Colonic mucosa (tissue), 4 donors: Measurements from ENCODE around the gene AMZ1. TPM values are rescaled to one million over a fixed set of nuclear protein-coding genes. Genes with fewer than 3 reads are reported as not detected.
A peak's percentile ranks its signal among the peaks of the same experiment; 100 is the strongest.

ENCODE experiments used
- DNase-seq: peaks from one replicate; pipeline ENCODE4 v3.0.0-alpha.2; 2020
- H3K27ac ChIP-seq: fragments of 200-600 bp; one replicate; pipeline ENCODE4 v1.8.0; 2021
- H3K27me3 ChIP-seq: fragments of 200-600 bp; one replicate; pipeline ENCODE4 v1.8.0; 2021
- H3K36me3 ChIP-seq: fragments of 200-600 bp; one replicate; pipeline ENCODE4 v1.8.0; 2021
- H3K4me1 ChIP-seq: fragments of 200-600 bp; one replicate; pipeline ENCODE4 v1.8.0; 2021; ENCODE audit warnings: mild to moderate bottlenecking
- H3K4me3 ChIP-seq: fragments of 200-600 bp; one replicate; pipeline ENCODE4 v1.8.0; 2021
- H3K9ac ChIP-seq, 2 donors: one replicate each; pipeline ENCODE4 v1.7.0; 2013; ENCODE audit warnings: control low read depth in 2 of 2, low read depth in 2 of 2, low read length in 2 of 2
- H3K9me3 ChIP-seq: fragments of 200-600 bp; one replicate; pipeline ENCODE4 v1.8.0; 2021
- CTCF ChIP-seq: fragments of 200-600 bp; IDR thresholded peaks from one replicate; pipeline ENCODE4 v1.8.0; 2022; ENCODE audit warnings: antibody characterized with exemption, mild to moderate bottlenecking
- intact Hi-C: fragments of 100-400 bp; cut with DNase I; formaldehyde crosslinking; loops from one replicate; pipeline ENCODE4 v1.14.1; 2022
- total RNA-seq, 2 donors: library from RNA; stranded (reverse); fragmentation: NEBNext Ultra II Directional in 1 of 2; extraction: Animal tissue kit (Norgen Biotek cat#: 25700) in 1 of 2; gene quantifications; one replicate each; pipeline ENCODE4 v1.2.1, GENCODE V29; 2021
- donor health status: healthy.
- donor health status: DM: no; HTN: no; CAD: no.
- donor health status: DM: no; HTN: no; CAD: no.

Gene AMZ1
- total RNA-seq, 2 donors from 2014 or later = 0.08 TPM; not detected in 1

DNA sequence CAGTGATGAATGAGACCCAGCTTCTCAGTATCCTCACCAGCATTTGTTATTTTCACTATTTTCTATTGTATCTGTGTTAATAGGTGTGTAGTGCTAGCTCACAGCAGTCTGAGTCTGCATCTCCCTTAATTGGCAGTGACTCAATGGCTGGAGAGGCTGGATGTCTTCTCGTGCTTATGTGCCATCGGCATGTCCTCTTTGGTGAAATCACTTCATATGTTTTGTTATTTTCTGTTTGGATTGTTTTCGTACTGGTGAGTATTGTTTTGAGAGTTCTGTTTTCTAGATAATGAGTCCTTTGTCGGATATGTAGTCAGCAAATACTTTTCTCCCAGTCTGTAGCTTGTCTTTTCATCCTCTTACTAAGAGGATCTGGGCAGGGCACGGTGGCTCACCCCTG, 66.1 kb downstream of the AMZ1 start:
- Histone ChIP-seq H3K27me3 (no peaks in the 10 kb centered on the region), H3K4me3 (no peak overlapping the region), H3K9me3 (no peaks in the 10 kb centered on the region), H3K27ac (no peak overlapping the region), H3K4me1 (peaks cover 5% of the 10 kb centered on the region), H3K36me3 (no peaks in the 10 kb centered on the region), H3K9ac (no peak overlapping the region)
- no peak for TF ChIP-seq CTCF
- intact Hi-C loops = no loop called here
- no peak for DNase-seq

GRCh38 chr7:2754912-2755311, 66.9 kb downstream of the AMZ1 start:
- no peak overlapping the region for H3K4me3 ChIP-seq
- no peak for TF ChIP-seq CTCF
- DNase-seq = no peak
- H3K27me3 ChIP-seq = no peaks in the 10 kb centered on the region
- intact Hi-C loops = no loop called here
- H3K9ac ChIP-seq = no peak overlapping the region
- H3K4me1 ChIP-seq = peaks cover 13% of the 10 kb centered on the region
- H3K27ac ChIP-seq = no peak overlapping the region
- H3K9me3 ChIP-seq = no peaks in the 10 kb centered on the region
- no peaks in the 10 kb centered on the region for H3K36me3 ChIP-seq

DNA sequence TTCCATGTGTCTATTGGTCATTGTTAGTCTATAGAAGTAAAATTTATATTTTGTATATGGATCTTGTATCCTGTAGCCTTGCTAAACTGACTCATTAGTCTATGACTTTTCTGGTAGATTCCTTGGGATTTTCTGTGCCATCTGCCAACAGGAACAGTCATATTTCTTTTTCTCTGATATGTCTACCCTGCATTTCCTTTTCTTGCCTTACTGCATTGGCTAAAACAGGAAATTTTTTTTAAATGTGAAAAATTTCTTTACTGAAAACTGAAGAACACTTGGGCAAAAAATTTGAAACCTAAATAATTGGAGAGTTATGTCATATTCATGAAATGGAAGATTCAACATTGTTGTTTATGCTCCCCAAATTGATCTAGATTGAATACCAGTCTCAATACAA, 67.5 kb downstream of the AMZ1 start:
- Histone ChIP-seq H3K4me1 (peaks cover 19% of the 10 kb centered on the region), H3K9me3 (no peaks in the 10 kb centered on the region), H3K36me3 (no peaks in the 10 kb centered on the region), H3K9ac (no peak overlapping the region), H3K4me3 (no peak overlapping the region), H3K27me3 (no peaks in the 10 kb centered on the region), H3K27ac (no peak overlapping the region)
- no peak for TF ChIP-seq CTCF
- intact Hi-C loops = no loop called here
- no peak for DNase-seq

DNA sequence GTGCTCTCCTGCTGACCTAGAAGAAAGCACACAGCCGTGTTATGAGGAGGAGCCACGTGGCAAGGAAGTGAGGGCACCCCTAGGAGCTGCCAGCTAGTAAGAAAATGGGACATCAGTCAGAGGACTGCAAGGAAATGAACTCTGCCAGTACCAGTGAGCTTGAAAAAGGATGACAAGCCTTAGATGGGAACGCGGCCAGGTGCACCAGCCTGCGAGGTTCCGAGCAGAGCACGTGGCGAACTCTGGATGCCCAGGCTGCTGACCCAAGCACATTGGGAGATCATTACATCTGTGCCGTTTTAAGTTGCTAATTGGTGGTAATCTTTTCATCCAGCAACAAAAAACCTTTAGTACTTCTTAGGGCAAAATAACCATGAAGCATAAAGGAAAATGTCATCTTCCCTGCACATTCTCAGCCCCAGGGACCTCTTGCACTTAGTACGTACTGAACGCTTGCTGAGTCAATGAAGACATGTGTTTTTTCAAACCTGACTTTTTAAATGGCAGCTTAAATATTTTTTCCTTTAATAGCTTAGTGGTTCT, 69.4 kb downstream of the AMZ1 start:
- Histone ChIP-seq H3K27ac (peak overlapping the region; percentile 83), H3K27me3 (no peaks in the 10 kb centered on the region), H3K36me3 (no peaks in the 10 kb centered on the region), H3K4me3 (no peak overlapping the region), H3K9ac (no peak overlapping the region), H3K4me1 (peaks cover 24% of the 10 kb centered on the region), H3K9me3 (no peaks in the 10 kb centered on the region)
- TF ChIP-seq CTCF = no peak
- intact Hi-C loops = no loop called here
- no peak for DNase-seq

DNA sequence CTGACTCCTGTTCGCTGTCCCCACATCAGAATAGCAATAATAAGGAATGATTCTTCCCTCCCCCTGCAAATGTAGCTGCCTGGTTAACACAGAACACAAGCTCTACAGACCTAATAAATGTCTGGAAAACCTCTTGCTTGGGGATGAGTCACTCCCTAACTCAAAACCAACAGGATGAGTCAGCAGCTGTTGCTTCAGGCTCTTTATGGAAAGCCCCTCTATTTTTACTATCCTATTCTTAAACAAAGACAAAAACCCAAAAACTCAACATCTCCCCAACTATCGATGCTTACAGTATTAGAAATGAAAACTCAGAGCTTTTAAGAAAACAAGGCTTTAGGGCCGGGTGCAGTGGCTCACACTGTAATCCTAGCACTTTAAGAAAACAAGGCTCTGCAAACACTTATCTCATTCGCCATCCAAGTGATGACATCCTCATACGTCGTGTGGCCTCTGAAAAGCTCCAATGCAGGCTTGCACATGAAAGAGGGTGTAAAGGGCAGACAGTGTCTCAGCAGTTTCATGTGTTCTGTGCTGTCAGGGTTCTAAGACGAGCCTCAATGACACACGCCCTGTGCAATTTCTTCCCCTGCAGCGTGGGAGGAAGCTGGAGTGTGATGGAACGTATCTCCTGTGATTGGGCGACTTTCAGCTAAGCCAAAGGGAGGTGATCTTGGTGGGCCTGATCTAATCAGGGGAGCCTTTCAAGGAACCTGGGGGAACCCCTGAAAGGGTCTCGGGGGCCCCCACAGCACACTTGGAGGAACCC, 70.1 kb downstream of the AMZ1 start:
- no peaks in the 10 kb centered on the region for H3K27me3 ChIP-seq
- H3K36me3 ChIP-seq = no peaks in the 10 kb centered on the region
- peak overlapping the region; percentile 83 for H3K27ac ChIP-seq
- peak; percentile 45 for DNase-seq
- peaks cover 24% of the 10 kb centered on the region for H3K4me1 ChIP-seq
- no peak for TF ChIP-seq CTCF
- no peak overlapping the region for H3K9ac ChIP-seq
- intact Hi-C loops = no loop called here
- H3K4me3 ChIP-seq = no peak overlapping the region
- H3K9me3 ChIP-seq = no peaks in the 10 kb centered on the region
